GM12878 (cell line): Measurements from ENCODE around the gene GPR26. TPM values are rescaled to one million over a fixed set of nuclear protein-coding genes. Genes with fewer than 3 reads are reported as not detected.

Source experiments
- ATAC-seq: fragments of 200-7000 bp; cut with Tn5 transposase; 3 replicates; pipeline ENCODE4 v1.9.1; 2020; ENCODE audit warnings: mild to moderate bottlenecking, moderate library complexity
- BruUV-seq: library from RNA; stranded (reverse); fragments of 400-500 nt; replicated peaks from 2 replicates; lab custom pipeline; 2021; lab: Mats Ljungman, UMichigan
- CTCF ChIA-PET: fragments of 300-600 bp; sonication (Branson Sonifier 250); formaldehyde crosslinking; extraction: SDS; loops from one replicate; lab custom pipeline; 2021; ENCODE audit warnings: inconsistent platforms; lab: Yijun Ruan, JAX
- POLR2A ChIA-PET: fragments of 350-600 bp; formaldehyde crosslinking; extraction: SDS; loops from one replicate; lab custom pipeline; 2021; ENCODE audit warnings: inconsistent platforms; lab: Charles Lee
- RAD21 ChIA-PET: fragments of 300-600 bp; sonication (Branson Sonifier 250); formaldehyde crosslinking; loops from one replicate; lab custom pipeline; 2023; ENCODE audit warnings: antibody characterized with exemption; ENCODE audit not compliant: unreplicated experiment; lab: Charles Lee
- SMC1A ChIA-PET: fragments of 300-600 bp; sonication (Branson Sonifier 250); formaldehyde crosslinking; loops from one replicate; lab custom pipeline; 2023; ENCODE audit not compliant: unreplicated experiment, uncharacterized antibody; lab: Charles Lee
- DNase-seq: peaks from one replicate; pipeline ENCODE4 v3.0.0-alpha.2; 2011; ENCODE audit warnings: low read depth, low spot score
- FAIRE-seq: peaks from 3 replicates; lab custom pipeline; 2011; peaks lifted over from hg19 to GRCh38; lab: Jason Lieb, UNC
- H2AFZ ChIP-seq: 2 replicates; pipeline ENCODE4 v1.6.0; 2011; ENCODE audit warnings: low read depth, low read length, control low read depth; ENCODE audit not compliant: control insufficient read depth
- H3K27ac ChIP-seq: 2 replicates; pipeline ENCODE4 v1.5.1; 2011; ENCODE audit warnings: control low read depth; ENCODE audit not compliant: control insufficient read depth, insufficient read depth
- H3K27me3 ChIP-seq, 2 experiments: replicated peaks in 1 of 2; 2 replicates each; pipeline versions ENCODE4 v1.6.0 to v1.6.1; 2011; ENCODE audit warnings: low read length in 1 of 2; ENCODE audit not compliant: control insufficient read depth in 2 of 2, insufficient read depth in 2 of 2
- H3K36me3 ChIP-seq, 2 experiments: 2 replicates each; pipeline ENCODE4 v1.5.1; 2011; ENCODE audit warnings: low read length in 1 of 2; ENCODE audit not compliant: control insufficient read depth in 2 of 2, insufficient read depth in 2 of 2
- H3K4me1 ChIP-seq: 2 replicates; pipeline ENCODE4 v1.6.1; 2011; ENCODE audit warnings: mild to moderate bottlenecking, low read length, moderate library complexity, mixed read lengths; ENCODE audit not compliant: control insufficient read depth, insufficient read depth
- H3K4me2 ChIP-seq: 2 replicates; pipeline ENCODE4 v1.6.0; 2011; ENCODE audit warnings: control low read depth; ENCODE audit not compliant: control insufficient read depth, insufficient read depth
- H3K4me3 ChIP-seq: fragments of 200-600 bp; sonication (generic); 2 replicates; pipeline ENCODE4 v1.5.1; 2016
- H3K79me2 ChIP-seq: 2 replicates; pipeline ENCODE4 v1.6.0; 2011; ENCODE audit warnings: low read length; ENCODE audit not compliant: control insufficient read depth, insufficient read depth
- H3K9ac ChIP-seq: 2 replicates; pipeline ENCODE4 v1.8.0; 2011; ENCODE audit warnings: low read length, control low read depth, mixed read lengths; ENCODE audit not compliant: control insufficient read depth, insufficient read depth
- H3K9me3 ChIP-seq: replicated peaks from 3 replicates; pipeline ENCODE4 v1.5.1; 2011; ENCODE audit warnings: mild to moderate bottlenecking, low read length; ENCODE audit not compliant: control insufficient read depth, insufficient read depth
- H4K20me1 ChIP-seq: 2 replicates; pipeline ENCODE4 v1.6.0; 2011; ENCODE audit not compliant: control insufficient read depth, insufficient read depth
- BMI1 ChIP-seq: fragments of 450-650 bp; IDR thresholded peaks from 2 replicates; pipeline ENCODE4 v1.6.1; 2016; ENCODE audit warnings: mild to moderate bottlenecking, moderate library complexity, borderline replicate concordance
- CTCF ChIP-seq, 3 experiments: IDR thresholded peaks in 2 of 3; conservative IDR thresholded peaks in 1 of 3; 2 replicates each; pipeline ENCODE4 v1.5.1; 2011; ENCODE audit warnings: low read depth in 3 of 3, low read length in 3 of 3, mild to moderate bottlenecking in 3 of 3, control low read depth in 2 of 3, moderate library complexity in 2 of 3, inconsistent platforms in 1 of 3, mixed read lengths in 1 of 3; ENCODE audit not compliant: control insufficient read depth in 2 of 3, insufficient read depth in 1 of 3; ENCODE audit errors: extremely low read depth in 1 of 3
- GABPA ChIP-seq: IDR thresholded peaks from 2 replicates; pipeline ENCODE4 v1.6.1; 2014; ENCODE audit warnings: antibody characterized with exemption, low read depth, mild to moderate bottlenecking, inconsistent platforms
- MLLT1 ChIP-seq: fragments of 450-650 bp; IDR thresholded peaks from 2 replicates; pipeline ENCODE4 v1.6.1; 2016; ENCODE audit warnings: mild to moderate bottlenecking
- NR2C1 ChIP-seq: fragments of 450-650 bp; IDR thresholded peaks from 2 replicates; pipeline ENCODE4 v1.6.1; 2017; ENCODE audit warnings: antibody characterized with exemption, mild to moderate bottlenecking, moderate library complexity
- RAD21 ChIP-seq: IDR thresholded peaks from 2 replicates; pipeline ENCODE4 v1.6.1; 2011; ENCODE audit warnings: mild to moderate bottlenecking, low read depth, low read length, moderate library complexity; ENCODE audit not compliant: insufficient read depth
- SIX5 ChIP-seq: IDR thresholded peaks from 2 replicates; pipeline ENCODE4 v1.6.1; 2011; ENCODE audit warnings: mild to moderate bottlenecking, low read depth, low read length, moderate library complexity; ENCODE audit not compliant: severe bottlenecking
- SUZ12 ChIP-seq: fragments of 200-600 bp; sonication (generic); IDR thresholded peaks from one replicate; pipeline ENCODE4 v1.6.1; 2018; ENCODE audit warnings: antibody characterized with exemption, mild to moderate bottlenecking; ENCODE audit not compliant: unreplicated experiment
- WGBS: methylation state at CpG from one replicate; pipeline ENCODE4 v1.1.6; 2016; ENCODE audit warnings: low lambda C conversion rate; ENCODE audit not compliant: insufficient replicate concordance, insufficient coverage; ENCODE audit errors: missing lambda C conversion rate; 5-methylcytosine and 5-hydroxymethylcytosine counted together
- in situ Hi-C: fragments of 300-500 bp; cut with MboI; formaldehyde crosslinking; loops from 9 replicates; pipeline ENCODE4 v1.14.3; 2018; ENCODE audit warnings: mixed read lengths
- intact Hi-C: fragments of 100-400 bp; cut with micrococcal nuclease; formaldehyde crosslinking; loops from one replicate; pipeline ENCODE4 v1.14.2; 2022; ENCODE audit not compliant: unreplicated experiment
- polyA plus RNA-seq, 11 experiments: library from polyadenylated mRNA; depleted of rRNA in 4 of 11; unstranded in 6 of 11; stranded (reverse) in 5 of 11; fragments of >200 nt; fragmentation: Nextera tagmentation in 4 of 11; fragmentation: Illumina TruSeq in 1 of 11; extraction: Ambion mirVana in 4 of 11; extraction: Trizol in 1 of 11; gene quantifications; 1 replicate in 1 of 11; 2 replicates in 10 of 11; pipeline versions ENCODE4 v1.2.1 to v1.2.3, GENCODE V29; 2011 to 2016; ENCODE audit warnings: inconsistent platforms in 2 of 11, missing spikeins in 2 of 11, low read depth in 1 of 11
- total RNA-seq, 4 experiments: library from RNA; depleted of rRNA in 3 of 4; stranded (reverse); fragments of >200 nt in 3 of 4; fragmentation: Illumina TruSeq in 1 of 4; extraction: Trizol in 1 of 4; gene quantifications; 2 replicates each; pipeline versions ENCODE4 v1.2.1 to v1.2.3, GENCODE V29; 2013 to 2021

GPR26 gene
- total and polyA plus RNA-seq, 10 of the 15 experiments (the other 5 are each of a cell fraction or from before 2014, with no cell fraction given) = 0.01 to 0.03 TPM; not detected in 8

- TF ChIP-seq MLLT1 = no peak
- no peak for TF ChIP-seq NR2C1
- TF ChIP-seq SIX5 = no peak
- no peak for TF ChIP-seq GABPA
- no peak for TF ChIP-seq BMI1
Measured at GRCh38 chr10:123741711-123742110, 75.6 kb downstream of the GPR26 start (continued).

GRCh38 chr10:123742751-123743440 is 76.7 kb downstream of the GPR26 start:
- Histone ChIP-seq H4K20me1 (no peaks in the 10 kb centered on the region), H3K27ac (no peak overlapping the region), H3K4me1 (no peaks in the 10 kb centered on the region), H3K4me3 (no peak overlapping the region), H3K9me3 (no peaks in the 10 kb centered on the region), H3K4me2 (no peak overlapping the region), H3K36me3 (no peaks in the 10 kb centered on the region), H2AFZ (no peak overlapping the region), H3K27me3 (peaks cover 2% of the 10 kb centered on the region in 2 experiments; a peak in 3 of 4 replicates), H3K79me2 (no peaks in the 10 kb centered on the region), H3K9ac (no peak overlapping the region)
- no peak for FAIRE-seq
- no TSS peak for BruUV-seq
- ATAC-seq = peak; percentile 56
- in situ Hi-C loops = no loop called here
- 23% methylated on average over 10 of the region's 10 CpGs for WGBS
- POLR2A ChIA-PET = no interaction called here
- RAD21 ChIA-PET = interaction anchor here (1.4 kb wide), 2 partner anchors 36 to 222 kb away, joined by 3 to 9 read pairs; no protein-coding TSS in a partner anchor
- CTCF ChIA-PET = interaction anchor here (0.6 to 2.5 kb wide), 4 partner anchors 9 to 224 kb away, joined by 3 to 14 read pairs (median 6); no protein-coding TSS in a partner anchor
- TF ChIP-seq SIX5 (no peak), SUZ12 (no peak), CTCF (IDR thresholded peaks at IDR 0.05 in 2 of 3, conservative IDR thresholded peaks at IDR 0.05 in 1 of 3; ENCODE audit: control insufficient read depth in 2 of 3, extremely low read depth in 1 of 3, insufficient read depth in 1 of 3, low read depth in 3 of 3, low read length in 3 of 3) (peak in 1 of 3 experiments; percentile 37; a peak in 2 of 6 replicates), RAD21 (0 out of 2 replicates have a peak, but pooled peaks have one; percentile 30)
- DNase-seq = no peak
- intact Hi-C loops = loop anchor here (10.0 kb wide), 1 partner anchor 222 kb away; no protein-coding TSS in a partner anchor
- SMC1A ChIA-PET = interaction anchor here (1.0 to 2.0 kb wide), 4 partner anchors 9 to 224 kb away, joined by 3 to 8 read pairs (median 5); no protein-coding TSS in a partner anchor
